ENCODE data around the gene NR3C2. TPM values are rescaled to one million over a fixed set of nuclear protein-coding genes. Genes with fewer than 3 reads are reported as not detected.

NR3C2 gene
- total RNA-seq, 5 donors from 2014 or later (not counting 1 experiment from before 2014, with no cell fraction given) = 33.5 to 60.4 (median 34.5) TPM

DNA sequence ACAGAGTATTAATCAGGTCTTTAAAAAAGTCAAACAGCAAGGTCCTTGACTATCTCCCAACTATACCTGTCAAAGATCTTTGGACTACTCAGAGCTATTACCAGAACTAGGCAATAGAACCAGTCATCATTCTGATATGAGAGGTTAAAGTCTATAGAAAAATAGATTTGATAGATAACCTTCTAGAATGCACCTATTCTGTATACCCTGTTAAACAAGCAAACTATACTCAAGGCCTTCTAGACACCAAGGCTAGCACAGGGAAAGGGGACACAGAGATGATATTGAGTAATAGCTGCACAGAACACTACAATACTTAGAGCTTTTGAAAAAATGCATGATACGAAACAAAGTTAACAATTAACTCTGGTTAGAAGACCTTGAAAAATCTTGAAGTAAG lies 149.5 kb downstream of the NR3C2 start:
- DNase-seq (no peak), ATAC-seq (replicated peaks in 1 of 4) (no peak)
- no peak overlapping the region for H3K27ac Mint-ChIP-seq
- peaks cover 37 to 66% (median 61%) of the 10 kb centered on the region in 3 donors for H3K4me1 Mint-ChIP-seq
- H3K9me3 Mint-ChIP-seq = no peaks in the 10 kb centered on the region
- CTCF ChIA-PET = no interaction called here
- H3K4me3 ChIP-seq (ENCODE audit: control insufficient read depth in 1 of 2, extremely low read depth in 1 of 2, low read length in 1 of 2) = no peak overlapping the region
- WGBS (ENCODE audit: insufficient coverage) = no CpG with 5 or more reads among the region's 1 CpG
- no peak overlapping the region for H3K27ac ChIP-seq (ENCODE audit: low read length)
- no peaks in the 10 kb centered on the region for H3K36me3 Mint-ChIP-seq
- no peaks in the 10 kb centered on the region for H3K27me3 Mint-ChIP-seq
- POLR2A ChIA-PET = interaction anchor here in 1 of 2 donors (0.6 kb wide), 1 partner anchor 49 kb away, joined by 3 read pairs; no protein-coding TSS in a partner anchor
- H3K4me3 Mint-ChIP-seq = no peak overlapping the region
- H3K9me3 ChIP-seq = no peaks in the 10 kb centered on the region
- H3K27me3 ChIP-seq (replicated peaks in 1 of 2; ENCODE audit: control insufficient read depth in 2 of 2, extremely low read depth in 1 of 2, insufficient read depth in 2 of 2, low read length in 1 of 2) = no peaks in the 10 kb centered on the region
- H3K4me1 ChIP-seq (ENCODE audit: control insufficient read depth in 1 of 2, extremely low read depth in 1 of 2, insufficient read depth in 2 of 2, low read length in 2 of 2) = no peaks in the 10 kb centered on the region
- H3K36me3 ChIP-seq (ENCODE audit: control insufficient read depth in 2 of 2, extremely low read depth in 1 of 2, insufficient read depth in 1 of 2, low read length in 1 of 2) = no peaks in the 10 kb centered on the region

DNA sequence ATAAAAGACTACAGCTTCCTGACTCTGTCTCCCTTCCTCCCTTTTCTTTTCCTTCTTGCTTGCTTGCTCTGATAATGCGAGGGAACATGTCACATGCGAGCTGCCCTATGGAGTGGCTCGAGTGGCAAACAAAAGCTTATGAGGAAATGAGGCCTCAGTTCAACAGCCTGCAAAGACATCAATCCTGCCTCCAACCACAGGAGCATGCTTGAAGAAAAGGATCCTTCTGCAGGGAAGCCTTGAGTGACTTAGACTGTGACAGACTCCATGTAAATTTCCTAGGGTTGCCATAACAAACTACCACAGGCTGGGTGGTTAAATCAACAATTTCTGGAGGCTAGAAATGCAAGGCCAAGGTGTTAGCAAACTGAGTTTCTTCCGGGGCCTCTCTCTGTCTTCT lies 152.5 kb downstream of the NR3C2 start:
- Mint-ChIP-seq H3K27ac (no peak overlapping the region), H3K4me3 (no peak overlapping the region), H3K27me3 (no peaks in the 10 kb centered on the region), H3K36me3 (no peaks in the 10 kb centered on the region), H3K9me3 (no peaks in the 10 kb centered on the region), H3K4me1 (peaks cover 33 to 68% (median 60%) of the 10 kb centered on the region in 3 donors)
- Histone ChIP-seq H3K27me3 (replicated peaks in 1 of 2; ENCODE audit: control insufficient read depth in 2 of 2, extremely low read depth in 1 of 2, insufficient read depth in 2 of 2, low read length in 1 of 2) (no peaks in the 10 kb centered on the region), H3K36me3 (ENCODE audit: control insufficient read depth in 2 of 2, extremely low read depth in 1 of 2, insufficient read depth in 1 of 2, low read length in 1 of 2) (no peaks in the 10 kb centered on the region), H3K4me1 (ENCODE audit: control insufficient read depth in 1 of 2, extremely low read depth in 1 of 2, insufficient read depth in 2 of 2, low read length in 2 of 2) (no peaks in the 10 kb centered on the region), H3K27ac (ENCODE audit: low read length) (no peak overlapping the region), H3K4me3 (ENCODE audit: control insufficient read depth in 1 of 2, extremely low read depth in 1 of 2, low read length in 1 of 2) (no peak overlapping the region), H3K9me3 (no peaks in the 10 kb centered on the region)
- ATAC-seq (replicated peaks in 1 of 4) (no peak), DNase-seq (no peak)
- CTCF ChIA-PET = no interaction called here
- POLR2A ChIA-PET = no interaction called here
- WGBS (ENCODE audit: insufficient coverage) = 69% methylated on average over 2 of the region's 4 CpGs

DNA sequence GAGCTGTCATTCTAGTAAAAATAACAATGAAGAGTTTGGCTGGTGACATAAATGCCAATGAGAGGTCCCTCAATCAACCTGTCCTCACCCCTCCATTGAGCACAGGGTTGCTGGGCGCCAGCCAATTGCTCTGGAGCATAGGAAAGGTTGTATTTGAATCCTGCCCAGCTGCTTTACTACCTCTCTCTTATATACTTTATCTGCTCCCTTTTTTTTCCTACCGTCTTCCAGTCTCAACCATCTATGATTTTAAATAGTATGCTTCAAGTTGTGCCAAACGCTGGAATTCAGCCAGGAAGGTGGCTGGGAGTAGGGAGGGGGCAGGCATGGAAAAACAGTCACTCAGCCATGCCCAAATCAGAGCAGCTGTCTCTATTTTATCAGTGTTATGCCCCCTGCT lies 153.8 kb downstream of the NR3C2 start:
- no peaks in the 10 kb centered on the region for H3K27me3 ChIP-seq (replicated peaks in 1 of 2; ENCODE audit: control insufficient read depth in 2 of 2, extremely low read depth in 1 of 2, insufficient read depth in 2 of 2, low read length in 1 of 2)
- Mint-ChIP-seq H3K9me3 (no peaks in the 10 kb centered on the region), H3K4me3 (no peak overlapping the region), H3K36me3 (no peaks in the 10 kb centered on the region), H3K27me3 (no peaks in the 10 kb centered on the region), H3K4me1 (peaks cover 39 to 66% (median 61%) of the 10 kb centered on the region in 3 donors), H3K27ac (no peak overlapping the region)
- H3K9me3 ChIP-seq = no peaks in the 10 kb centered on the region
- ChIA-PET CTCF (no interaction called here), POLR2A (interaction anchor here in 1 of 2 donors (0.7 kb wide), 1 partner anchor 88 kb away, joined by 10 read pairs; no protein-coding TSS in a partner anchor)
- no peak overlapping the region for H3K27ac ChIP-seq (ENCODE audit: low read length)
- H3K36me3 ChIP-seq (ENCODE audit: control insufficient read depth in 2 of 2, extremely low read depth in 1 of 2, insufficient read depth in 1 of 2, low read length in 1 of 2) = no peaks in the 10 kb centered on the region
- no CpG with 5 or more reads among the region's 3 CpGs for WGBS (ENCODE audit: insufficient coverage)
- ATAC-seq (replicated peaks in 1 of 4) (no peak), DNase-seq (no peak)
- no peaks in the 10 kb centered on the region for H3K4me1 ChIP-seq (ENCODE audit: control insufficient read depth in 1 of 2, extremely low read depth in 1 of 2, insufficient read depth in 2 of 2, low read length in 2 of 2)
- no peak overlapping the region for H3K4me3 ChIP-seq (ENCODE audit: control insufficient read depth in 1 of 2, extremely low read depth in 1 of 2, low read length in 1 of 2)

DNA sequence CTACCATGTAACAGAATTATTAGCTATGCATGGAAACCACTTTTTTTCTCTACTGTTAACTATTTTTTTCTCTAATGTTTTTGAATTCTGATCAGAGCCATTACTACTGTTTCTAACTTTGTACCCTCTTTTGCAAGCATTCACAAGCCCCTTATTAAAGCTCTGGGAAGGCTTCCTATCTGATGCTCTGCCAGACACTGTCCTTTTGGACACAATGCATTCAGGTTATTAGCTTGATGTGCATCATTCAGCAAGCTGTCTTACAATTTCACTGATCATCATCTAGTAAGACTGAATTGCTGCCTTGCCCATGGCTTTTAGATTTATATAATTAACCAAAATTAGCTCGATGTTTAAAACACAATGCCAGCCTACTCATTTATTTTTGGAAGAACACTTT lies 155.1 kb downstream of the NR3C2 start:
- Histone ChIP-seq H3K36me3 (ENCODE audit: control insufficient read depth in 2 of 2, extremely low read depth in 1 of 2, insufficient read depth in 1 of 2, low read length in 1 of 2) (no peaks in the 10 kb centered on the region), H3K9me3 (no peaks in the 10 kb centered on the region), H3K4me1 (ENCODE audit: control insufficient read depth in 1 of 2, extremely low read depth in 1 of 2, insufficient read depth in 2 of 2, low read length in 2 of 2) (no peaks in the 10 kb centered on the region), H3K27ac (ENCODE audit: low read length) (no peak overlapping the region), H3K4me3 (ENCODE audit: control insufficient read depth in 1 of 2, extremely low read depth in 1 of 2, low read length in 1 of 2) (no peak overlapping the region), H3K27me3 (replicated peaks in 1 of 2; ENCODE audit: control insufficient read depth in 2 of 2, extremely low read depth in 1 of 2, insufficient read depth in 2 of 2, low read length in 1 of 2) (no peaks in the 10 kb centered on the region)
- no peaks in the 10 kb centered on the region for H3K9me3 Mint-ChIP-seq
- H3K4me3 Mint-ChIP-seq = no peak overlapping the region
- WGBS (ENCODE audit: insufficient coverage) = no CpG with 5 or more reads among the region's 1 CpG
- ChIA-PET CTCF (no interaction called here), POLR2A (no interaction called here)
- no peak overlapping the region for H3K27ac Mint-ChIP-seq
- H3K27me3 Mint-ChIP-seq = no peaks in the 10 kb centered on the region
- no peak for ATAC-seq (replicated peaks in 1 of 4)
- peaks cover 49 to 66% (median 58%) of the 10 kb centered on the region in 3 donors for H3K4me1 Mint-ChIP-seq
- no peak for DNase-seq
- H3K36me3 Mint-ChIP-seq = no peaks in the 10 kb centered on the region

DNA sequence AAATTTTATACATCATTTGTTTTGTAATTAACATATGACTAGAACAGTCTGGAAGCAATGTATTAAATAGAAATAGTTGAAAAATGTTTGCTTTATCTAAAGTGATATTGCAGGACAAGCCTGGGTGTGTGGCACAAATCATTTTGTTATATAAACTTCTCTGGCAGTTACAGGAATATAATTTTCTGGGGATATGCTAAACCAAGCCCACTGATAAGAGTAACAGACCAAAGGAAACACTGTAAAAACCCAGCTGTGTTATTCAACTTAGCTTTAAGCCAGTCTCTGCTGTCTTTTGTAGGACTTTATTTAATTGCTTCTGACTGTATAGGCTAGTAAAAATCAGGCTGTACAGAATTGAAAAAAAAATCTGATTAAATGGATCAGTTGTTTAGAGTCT lies 156.2 kb downstream of the NR3C2 start:
- Histone ChIP-seq H3K4me1 (ENCODE audit: control insufficient read depth in 1 of 2, extremely low read depth in 1 of 2, insufficient read depth in 2 of 2, low read length in 2 of 2) (no peaks in the 10 kb centered on the region), H3K27me3 (replicated peaks in 1 of 2; ENCODE audit: control insufficient read depth in 2 of 2, extremely low read depth in 1 of 2, insufficient read depth in 2 of 2, low read length in 1 of 2) (no peaks in the 10 kb centered on the region), H3K4me3 (ENCODE audit: control insufficient read depth in 1 of 2, extremely low read depth in 1 of 2, low read length in 1 of 2) (no peak overlapping the region), H3K36me3 (ENCODE audit: control insufficient read depth in 2 of 2, extremely low read depth in 1 of 2, insufficient read depth in 1 of 2, low read length in 1 of 2) (no peaks in the 10 kb centered on the region), H3K9me3 (no peaks in the 10 kb centered on the region), H3K27ac (ENCODE audit: low read length) (no peak overlapping the region)
- ChIA-PET CTCF (no interaction called here), POLR2A (no interaction called here)
- Mint-ChIP-seq H3K27ac (no peak overlapping the region), H3K4me1 (peaks cover 50 to 63% (median 55%) of the 10 kb centered on the region in 3 donors), H3K36me3 (no peaks in the 10 kb centered on the region), H3K9me3 (no peaks in the 10 kb centered on the region), H3K27me3 (no peaks in the 10 kb centered on the region), H3K4me3 (no peak overlapping the region)
- ATAC-seq (replicated peaks in 1 of 4) = no peak
- no peak for DNase-seq

DNA sequence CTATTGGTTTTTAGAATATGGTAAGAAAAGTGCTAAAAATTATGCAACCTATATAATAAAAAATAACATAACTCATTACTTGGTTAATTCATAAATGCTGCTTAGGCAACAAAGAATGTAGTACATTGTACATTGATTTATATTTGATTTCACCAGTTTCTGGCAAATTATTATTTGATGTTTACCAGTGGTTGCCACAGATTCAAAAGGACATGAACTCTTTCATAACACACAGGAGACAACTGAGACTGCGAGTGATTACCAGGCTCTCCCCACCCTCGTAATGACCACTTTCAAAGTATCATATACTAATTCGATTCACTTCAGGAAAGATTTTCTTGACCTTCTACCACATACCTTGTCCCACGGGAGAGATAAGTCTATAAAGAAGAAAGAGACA lies 158.5 kb downstream of the NR3C2 start:
- no peak overlapping the region for H3K27ac ChIP-seq (ENCODE audit: low read length)
- DNase-seq = no peak
- no peaks in the 10 kb centered on the region for H3K36me3 ChIP-seq (ENCODE audit: control insufficient read depth in 2 of 2, extremely low read depth in 1 of 2, insufficient read depth in 1 of 2, low read length in 1 of 2)
- CTCF ChIA-PET = no interaction called here
- no peak overlapping the region for H3K4me3 ChIP-seq (ENCODE audit: control insufficient read depth in 1 of 2, extremely low read depth in 1 of 2, low read length in 1 of 2)
- no peaks in the 10 kb centered on the region for H3K9me3 Mint-ChIP-seq
- no peaks in the 10 kb centered on the region for H3K36me3 Mint-ChIP-seq
- no peak for ATAC-seq (replicated peaks in 1 of 4)
- no peaks in the 10 kb centered on the region for H3K9me3 ChIP-seq
- no peak overlapping the region for H3K27ac Mint-ChIP-seq
- no CpG with 5 or more reads among the region's 4 CpGs for WGBS (ENCODE audit: insufficient coverage)
- peaks cover 40 to 56% (median 41%) of the 10 kb centered on the region in 3 donors for H3K4me1 Mint-ChIP-seq
- POLR2A ChIA-PET = no interaction called here
- H3K27me3 ChIP-seq (replicated peaks in 1 of 2; ENCODE audit: control insufficient read depth in 2 of 2, extremely low read depth in 1 of 2, insufficient read depth in 2 of 2, low read length in 1 of 2) = no peaks in the 10 kb centered on the region
- no peaks in the 10 kb centered on the region for H3K27me3 Mint-ChIP-seq
- no peak overlapping the region for H3K4me3 Mint-ChIP-seq
- H3K4me1 ChIP-seq (ENCODE audit: control insufficient read depth in 1 of 2, extremely low read depth in 1 of 2, insufficient read depth in 2 of 2, low read length in 2 of 2) = no peaks in the 10 kb centered on the region

DNA sequence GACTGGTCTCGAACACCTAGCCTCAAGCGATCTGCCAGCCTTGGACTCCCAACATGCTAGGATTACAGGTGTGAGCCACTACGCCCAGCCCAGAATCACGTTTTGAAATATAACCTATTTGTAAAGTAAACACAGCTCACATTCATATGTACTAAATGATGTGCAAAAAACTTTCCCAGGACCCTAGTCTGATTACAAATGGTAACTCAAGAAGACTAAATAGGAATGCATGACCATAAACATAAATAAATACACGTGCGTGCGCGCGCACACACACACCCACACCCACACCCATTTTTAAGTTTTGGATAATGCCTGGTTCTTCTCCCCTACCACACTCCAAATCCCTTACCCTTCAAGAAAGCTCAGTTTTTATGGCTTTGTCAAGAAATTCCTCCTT lies 163.9 kb downstream of the NR3C2 start:
- ATAC-seq (replicated peaks in 1 of 4) (no peak), DNase-seq (no peak)
- H3K9me3 Mint-ChIP-seq = no peaks in the 10 kb centered on the region
- Histone ChIP-seq H3K4me3 (ENCODE audit: control insufficient read depth in 1 of 2, extremely low read depth in 1 of 2, low read length in 1 of 2) (no peak overlapping the region), H3K27ac (ENCODE audit: low read length) (no peak overlapping the region), H3K36me3 (ENCODE audit: control insufficient read depth in 2 of 2, extremely low read depth in 1 of 2, insufficient read depth in 1 of 2, low read length in 1 of 2) (no peaks in the 10 kb centered on the region), H3K27me3 (replicated peaks in 1 of 2; ENCODE audit: control insufficient read depth in 2 of 2, extremely low read depth in 1 of 2, insufficient read depth in 2 of 2, low read length in 1 of 2) (no peaks in the 10 kb centered on the region), H3K4me1 (ENCODE audit: control insufficient read depth in 1 of 2, extremely low read depth in 1 of 2, insufficient read depth in 2 of 2, low read length in 2 of 2) (no peaks in the 10 kb centered on the region), H3K9me3 (no peaks in the 10 kb centered on the region)
- ChIA-PET POLR2A (interaction anchor here in 1 of 2 donors (0.6 kb wide), 1 partner anchor 219 kb away, joined by 3 read pairs; no protein-coding TSS in a partner anchor), CTCF (interaction anchor here (0.6 kb wide), 2 partner anchors 217 to 390 kb away, joined by 3 to 5 read pairs; no protein-coding TSS in a partner anchor)
- WGBS (ENCODE audit: insufficient coverage) = 100% methylated on average over 2 of the region's 9 CpGs
- no peaks in the 10 kb centered on the region for H3K27me3 Mint-ChIP-seq
- H3K36me3 Mint-ChIP-seq = peaks cover 9% of the 10 kb centered on the region
- peaks cover 36 to 42% (median 37%) of the 10 kb centered on the region in 3 donors for H3K4me1 Mint-ChIP-seq
- H3K4me3 Mint-ChIP-seq = no peak overlapping the region
- H3K27ac Mint-ChIP-seq = no peak overlapping the region
